ENCODE data around the gene CYB5D1. TPM values are rescaled to one million over a fixed set of nuclear protein-coding genes. Genes with fewer than 3 reads are reported as not detected.

Gene CYB5D1
- total RNA-seq, 4 donors from 2014 or later: 9.4 to 13.6 (median 11.1) TPM

DNA sequence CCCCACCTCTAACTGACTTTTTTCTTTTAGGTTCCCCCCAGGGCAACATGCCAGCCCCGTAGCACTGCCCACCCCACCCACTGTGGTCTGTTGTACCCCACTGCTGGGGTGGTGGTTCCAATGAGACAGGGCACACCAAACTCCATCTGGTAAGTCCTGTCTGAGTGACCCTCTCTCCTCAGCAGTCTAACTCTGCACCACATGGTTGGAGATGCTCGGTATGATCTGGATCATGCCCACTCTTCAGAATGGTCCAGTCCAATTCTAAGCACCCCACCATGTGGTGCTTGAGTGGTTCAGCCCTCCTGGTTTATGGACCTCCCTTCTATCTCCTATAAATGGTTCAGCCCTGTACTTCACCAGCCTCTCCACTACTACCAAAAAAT lies 17.9 kb upstream of the CYB5D1 start:
- Histone ChIP-seq H3K27ac (peak overlapping the region in 3 of 4 donors; percentile 29 to 99 (median 97)), H3K4me3 (no peak overlapping the region), H3K9me3 (no peaks in the 10 kb centered on the region), H3K36me3 (no peaks in the 10 kb centered on the region), H3K4me1 (peaks cover 0 to 65% (median 39%) of the 10 kb centered on the region in 4 donors), H3K27me3 (no peaks in the 10 kb centered on the region)
- no peak for DNase-seq (ENCODE audit: low spot score in 2 of 2)
- TF ChIP-seq CTCF (IDR thresholded peaks at IDR 0.05) (no peak), POLR2A (IDR thresholded peaks at IDR 0.05) (no peak), EP300 (IDR thresholded peaks at IDR 0.05) (no peak)
- 42 to 44% methylated on average over 2 of the region's 2 CpGs for WGBS, 2 donors

DNA sequence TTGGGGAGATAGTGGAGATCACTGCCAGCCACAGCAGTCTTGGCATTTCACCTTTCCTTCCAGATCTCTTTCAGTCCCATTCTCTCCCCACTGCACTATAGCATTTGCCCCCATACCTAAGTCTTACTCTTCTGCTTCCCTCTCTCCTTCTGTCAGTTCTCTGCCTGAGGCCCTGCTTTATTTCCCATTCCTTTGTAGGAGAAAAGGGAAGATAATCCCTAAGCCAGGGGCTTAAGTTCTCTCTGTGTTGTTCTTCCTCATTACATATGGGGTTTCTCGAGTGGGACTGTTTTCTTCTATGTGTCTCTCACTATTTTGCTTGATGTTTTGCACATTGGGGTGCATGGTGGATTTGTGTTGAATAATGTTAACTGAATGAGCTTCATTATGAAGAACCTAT lies 17.4 kb upstream of the CYB5D1 start:
- Histone ChIP-seq H3K36me3 (peaks cover 0 to under 1% (median 0%) of the 10 kb centered on the region in 3 donors), H3K27ac (peak overlapping the region in 3 of 4 donors; percentile 93 to 99 (median 97)), H3K27me3 (no peaks in the 10 kb centered on the region), H3K4me3 (no peak overlapping the region), H3K9me3 (no peaks in the 10 kb centered on the region), H3K4me1 (peaks cover 0 to 71% (median 45%) of the 10 kb centered on the region in 4 donors)
- WGBS, 2 donors: 34 to 44% methylated on average over 1 of the region's 1 CpG
- TF ChIP-seq EP300 (IDR thresholded peaks at IDR 0.05): no peak
- no peak for TF ChIP-seq POLR2A (IDR thresholded peaks at IDR 0.05)
- TF ChIP-seq CTCF (IDR thresholded peaks at IDR 0.05): no peak
- DNase-seq (ENCODE audit: low spot score in 2 of 2): no peak

DNA sequence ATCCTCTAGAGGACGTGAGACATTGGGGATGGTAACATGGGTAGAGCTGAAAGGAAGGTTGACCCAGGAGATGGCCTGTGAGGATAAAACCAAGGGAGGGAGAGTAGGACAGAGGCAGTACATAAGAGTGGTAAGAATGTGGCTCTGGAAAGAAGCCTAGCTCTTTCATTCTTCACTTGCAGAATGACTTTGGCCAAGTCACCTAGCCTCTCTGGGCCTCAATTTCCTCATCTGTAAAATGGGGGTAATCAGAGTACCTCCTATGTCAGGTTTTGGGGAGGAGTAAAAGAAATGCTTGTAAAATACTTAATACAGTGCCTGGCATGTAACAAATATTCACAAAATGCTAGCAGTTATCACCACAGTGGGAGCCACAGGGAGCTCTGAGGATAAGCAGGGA lies 16.9 kb upstream of the CYB5D1 start:
- Histone ChIP-seq H3K4me1 (peaks cover 0 to 75% (median 46%) of the 10 kb centered on the region in 4 donors), H3K36me3 (peaks cover 0 to 4% (median 0%) of the 10 kb centered on the region in 3 donors), H3K4me3 (peak overlapping the region in 2 of 4 donors; percentile 63 to 77), H3K27ac (peak overlapping the region; percentile 93 to 99 (median 96)), H3K27me3 (no peaks in the 10 kb centered on the region), H3K9me3 (no peaks in the 10 kb centered on the region)
- no peak for DNase-seq (ENCODE audit: low spot score in 2 of 2)
- TF ChIP-seq POLR2A (IDR thresholded peaks at IDR 0.05) (no peak), EP300 (IDR thresholded peaks at IDR 0.05) (no peak), CTCF (IDR thresholded peaks at IDR 0.05) (no peak)
- 27 to 42% methylated on average over 1 of the region's 1 CpG for WGBS, 2 donors

- H3K27ac ChIP-seq: peak overlapping the region; percentile 93 to 99 (median 96)
- no peaks in the 10 kb centered on the region for H3K9me3 ChIP-seq
- no peaks in the 10 kb centered on the region for H3K27me3 ChIP-seq
- peak in 2 of 5 experiments; percentile 21 to 29 for TF ChIP-seq CTCF (IDR thresholded peaks at IDR 0.05)
- peak in 1 of 2 donors; percentile 53 for TF ChIP-seq POLR2A (IDR thresholded peaks at IDR 0.05)
- no peak for TF ChIP-seq EP300 (IDR thresholded peaks at IDR 0.05)
- peaks cover 0 to 76% (median 42%) of the 10 kb centered on the region in 4 donors for H3K4me1 ChIP-seq
- DNase-seq (ENCODE audit: low spot score in 2 of 2): peak; percentile 78 to 79
- H3K4me3 ChIP-seq: peak overlapping the region; percentile 59 to 77 (median 63)
- H3K36me3 ChIP-seq: peaks cover 0 to 10% (median 0%) of the 10 kb centered on the region in 3 donors
- 2 to 4% methylated on average over 14 to 25 of the region's 34 CpGs for WGBS, 2 donors
Observed at GRCh38 chr17:7841396-7841914, 16.3 kb upstream of the CYB5D1 start.

DNA sequence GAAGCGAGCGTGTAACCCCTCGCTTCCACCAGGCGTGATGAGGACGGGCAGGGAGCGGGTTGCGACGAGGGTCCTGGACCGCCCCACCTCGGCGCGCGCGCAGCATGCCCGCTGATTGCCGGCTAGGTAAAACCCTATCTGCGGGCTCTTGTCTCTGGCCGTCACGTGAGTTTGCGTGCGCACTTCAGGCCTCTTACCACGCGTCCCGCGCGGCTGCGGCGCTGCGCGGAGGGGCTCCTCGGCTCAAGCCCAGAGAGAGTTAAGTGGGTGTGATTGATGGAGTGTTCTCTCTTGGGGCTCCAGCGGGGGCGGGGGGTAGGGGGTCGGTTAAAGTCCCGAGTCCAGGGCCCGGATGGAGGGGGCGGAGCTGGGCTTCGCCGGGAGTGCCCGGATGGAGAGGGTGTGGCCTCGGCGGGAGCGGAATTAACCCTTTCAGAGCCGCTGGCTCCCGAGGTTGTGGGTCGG lies 15.9 kb upstream of the CYB5D1 start:
- TF ChIP-seq CTCF (IDR thresholded peaks at IDR 0.05): peak in 3 of 5 experiments; percentile 2 to 43 (median 33)
- no peak for TF ChIP-seq POLR2A (IDR thresholded peaks at IDR 0.05)
- TF ChIP-seq EP300 (IDR thresholded peaks at IDR 0.05): peak; percentile 51 to 78
- Histone ChIP-seq H3K36me3 (peaks cover 0 to 15% (median 0%) of the 10 kb centered on the region in 3 donors), H3K4me3 (peak overlapping the region; percentile 59 to 77 (median 63)), H3K4me1 (peaks cover 0 to 73% (median 37%) of the 10 kb centered on the region in 4 donors), H3K27me3 (no peaks in the 10 kb centered on the region), H3K27ac (peak overlapping the region; percentile 93 to 99 (median 96)), H3K9me3 (no peaks in the 10 kb centered on the region)
- peak; percentile 85 to 89 for DNase-seq (ENCODE audit: low spot score in 2 of 2)
- 0 to 2% methylated on average over 25 to 42 of the region's 46 CpGs for WGBS, 2 donors

All from tibial nerve (tissue), 4 donors.